GM18868 (cell line): ENCODE results near the gene PLA2G2E.
"Not testable (repeated sequence)": the region's sequence is repeated elsewhere in the genome, so short reads cannot be mapped to it uniquely, and the experiment has no call there.

ENCODE experiments used
- ATAC-seq: cut with Tn5 transposase; IDR thresholded peaks from one replicate; pipeline ENCODE4 v1.9.1; 2021; ENCODE audit warnings: mild to moderate bottlenecking, moderate library complexity; ENCODE audit not compliant: unreplicated experiment

Gene PLA2G2E

GRCh38 chr1:19885821-19886220, 37.6 kb downstream of the PLA2G2E start:
- no peak for ATAC-seq

GRCh38 chr1:19884312-19884711, 39.1 kb downstream of the PLA2G2E start:
- ATAC-seq, result no peak

- peak; percentile 90 for ATAC-seq
Measured at GRCh38 chr1:19882111-19883071, 41.0 kb downstream of the PLA2G2E start, which contains the start of gene OTUD3. Gene OTUD3, plus strand, starts transcription at chr1:19882395. Its CDS starts 119 bp downstream, at chr1:19882514.

GRCh38 chr1:19880841-19881240, 42.6 kb downstream of the PLA2G2E start:
- ATAC-seq, result not testable (repeated sequence)

- ATAC-seq, result no peak
Measured at GRCh38 chr1:19879661-19880060, 43.8 kb downstream of the PLA2G2E start.

GRCh38 chr1:19879227-19879626, 44.2 kb downstream of the PLA2G2E start:
- ATAC-seq, result no peak

GRCh38 chr1:19878637-19878985, 44.8 kb downstream of the PLA2G2E start:
- no peak for ATAC-seq

- ATAC-seq, result no peak
Measured at GRCh38 chr1:19877821-19878636, 45.4 kb downstream of the PLA2G2E start.

- no peak for ATAC-seq
Measured at GRCh38 chr1:19877181-19877750, 46.2 kb downstream of the PLA2G2E start.

- no peak for ATAC-seq
Measured at GRCh38 chr1:19872190-19872589, 51.2 kb downstream of the PLA2G2E start.
